GM18907 (cell line): ENCODE measurements around the gene ANXA6.

Experiments used
- ATAC-seq: cut with Tn5 transposase; IDR thresholded peaks from one replicate; pipeline ENCODE4 v1.9.1; 2021; ENCODE audit warnings: mild to moderate bottlenecking, moderate library complexity; ENCODE audit not compliant: unreplicated experiment

ANXA6 gene

GRCh38 chr5:151130922-151131891 lies 26.4 kb downstream of the ANXA6 start:
- no peak for ATAC-seq

- no peak for ATAC-seq
Measured at GRCh38 chr5:151130235-151130921, 27.2 kb downstream of the ANXA6 start.

GRCh38 chr5:151128817-151129216 lies 28.8 kb downstream of the ANXA6 start:
- ATAC-seq: no peak

- ATAC-seq: no peak
Measured at GRCh38 chr5:151127926-151128325, 29.7 kb downstream of the ANXA6 start.

- peak; percentile 35 for ATAC-seq
Measured at GRCh38 chr5:151126199-151126645, 31.4 kb downstream of the ANXA6 start.

GRCh38 chr5:151125421-151125820 lies 32.2 kb downstream of the ANXA6 start:
- no peak for ATAC-seq

GRCh38 chr5:151123897-151124751 lies 33.5 kb downstream of the ANXA6 start:
- ATAC-seq: peak; percentile 88

- no peak for ATAC-seq
Measured at GRCh38 chr5:151122828-151123227, 34.8 kb downstream of the ANXA6 start.

GRCh38 chr5:151121665-151122064 lies 35.9 kb downstream of the ANXA6 start:
- no peak for ATAC-seq

GRCh38 chr5:151121095-151121494 lies 36.5 kb downstream of the ANXA6 start:
- ATAC-seq: no peak

GRCh38 chr5:151118913-151119575 lies 38.5 kb downstream of the ANXA6 start:
- ATAC-seq: no peak

- no peak for ATAC-seq
Measured at GRCh38 chr5:151115272-151115905, 42.2 kb downstream of the ANXA6 start.

GRCh38 chr5:151113651-151114050 lies 43.9 kb downstream of the ANXA6 start:
- ATAC-seq: no peak

GRCh38 chr5:151110992-151111391 lies 46.6 kb downstream of the ANXA6 start:
- no peak for ATAC-seq

GRCh38 chr5:151110122-151110681 lies 47.4 kb downstream of the ANXA6 start:
- no peak for ATAC-seq

GRCh38 chr5:151108566-151108965 lies 49.0 kb downstream of the ANXA6 start:
- ATAC-seq: no peak

GRCh38 chr5:151107738-151108520 lies 49.6 kb downstream of the ANXA6 start:
- ATAC-seq: no peak

GRCh38 chr5:151107084-151107483 lies 50.5 kb downstream of the ANXA6 start:
- ATAC-seq: no peak

- ATAC-seq: no peak
Measured at GRCh38 chr5:151106509-151106908, 51.1 kb downstream of the ANXA6 start.
